H9 (cell line): ENCODE data around the gene TRMT2A. TPM values are rescaled to one million over a fixed set of nuclear protein-coding genes. Genes with fewer than 3 reads are reported as not detected.

ENCODE experiments used
- DNase-seq: peaks from one replicate; pipeline ENCODE4 v3.0.0-alpha.2; 2017
- H2AFZ ChIP-seq: one replicate; pipeline ENCODE4 v1.6.1; 2013; ENCODE audit warnings: mild to moderate bottlenecking, low read length, control low read depth, moderate library complexity
- H2AK5ac ChIP-seq: 2 replicates; pipeline ENCODE4 v1.6.1; 2013; ENCODE audit warnings: low read length, control low read depth, mixed read lengths; ENCODE audit not compliant: insufficient read length
- H2BK120ac ChIP-seq: one replicate; pipeline ENCODE4 v1.6.1; 2013; ENCODE audit warnings: low read depth, mild to moderate bottlenecking, low read length, control low read depth, inconsistent platforms; ENCODE audit not compliant: poor library complexity, severe bottlenecking
- H2BK12ac ChIP-seq: 2 replicates; pipeline ENCODE4 v1.6.1; 2013; ENCODE audit warnings: low read length, control low read depth, mixed read lengths, low read depth; ENCODE audit not compliant: insufficient read length
- H2BK15ac ChIP-seq: 2 replicates; pipeline ENCODE4 v1.6.1; 2013; ENCODE audit warnings: low read depth, low read length, control low read depth
- H2BK20ac ChIP-seq: one replicate; pipeline ENCODE4 v1.6.1; 2013; ENCODE audit warnings: low read depth, mild to moderate bottlenecking, low read length, control low read depth, inconsistent platforms; ENCODE audit not compliant: poor library complexity, severe bottlenecking
- H2BK5ac ChIP-seq: 2 replicates; pipeline ENCODE4 v1.6.1; 2013; ENCODE audit warnings: low read length, control low read depth, mixed read lengths; ENCODE audit not compliant: insufficient read length
- H3K14ac ChIP-seq: 2 replicates; pipeline ENCODE4 v1.6.1; 2013; ENCODE audit warnings: low read length, control low read depth; ENCODE audit not compliant: insufficient read depth
- H3K18ac ChIP-seq: 2 replicates; pipeline ENCODE4 v1.6.1; 2013; ENCODE audit warnings: low read depth, mild to moderate bottlenecking, mixed read lengths, low read length, control low read depth; ENCODE audit not compliant: insufficient read length
- H3K23ac ChIP-seq: 2 replicates; pipeline ENCODE4 v1.6.1; 2013; ENCODE audit warnings: low read length, control low read depth, mixed read lengths, low read depth; ENCODE audit not compliant: insufficient read length
- H3K23me2 ChIP-seq: 2 replicates; pipeline ENCODE4 v1.6.1; 2013; ENCODE audit warnings: low read depth, mild to moderate bottlenecking, mixed read lengths, low read length, control low read depth; ENCODE audit not compliant: insufficient read length, poor library complexity, severe bottlenecking
- H3K27ac ChIP-seq: 2 replicates; pipeline ENCODE4 v1.5.1; 2013; ENCODE audit warnings: low read length, control low read depth, mixed read lengths, low read depth; ENCODE audit not compliant: insufficient read length
- H3K27me3 ChIP-seq: 2 replicates; pipeline ENCODE4 v1.6.1; 2013; ENCODE audit warnings: low read length, control low read depth, inconsistent platforms; ENCODE audit not compliant: insufficient read depth
- H3K4ac ChIP-seq: 2 replicates; pipeline ENCODE4 v1.6.1; 2013; ENCODE audit warnings: low read depth, mild to moderate bottlenecking, control low read depth, inconsistent platforms, low read length, moderate library complexity
- H3K4me1 ChIP-seq: 2 replicates; pipeline ENCODE4 v1.6.1; 2013; ENCODE audit warnings: low read length, control low read depth, inconsistent platforms; ENCODE audit not compliant: insufficient read depth
- H3K4me2 ChIP-seq: 2 replicates; pipeline ENCODE4 v1.6.1; 2013; ENCODE audit warnings: low read length, control low read depth, mixed read lengths; ENCODE audit not compliant: insufficient read length, insufficient read depth
- H3K56ac ChIP-seq: 2 replicates; pipeline ENCODE4 v1.6.1; 2013; ENCODE audit warnings: low read depth, mild to moderate bottlenecking, mixed read lengths, low read length, control low read depth; ENCODE audit not compliant: insufficient read length
- H3K79me1 ChIP-seq: 2 replicates; pipeline ENCODE4 v1.6.1; 2013; ENCODE audit warnings: low read depth, mild to moderate bottlenecking, moderate library complexity, low read length, control low read depth, inconsistent platforms; ENCODE audit not compliant: insufficient read depth, poor library complexity, severe bottlenecking
- H3K79me2 ChIP-seq: 2 replicates; pipeline ENCODE4 v1.6.1; 2013; ENCODE audit warnings: low read length, control low read depth, inconsistent platforms; ENCODE audit not compliant: insufficient read depth
- H3K9ac ChIP-seq: 2 replicates; pipeline ENCODE4 v1.6.1; 2013; ENCODE audit warnings: low read length, control low read depth, mixed read lengths; ENCODE audit not compliant: insufficient read length; ENCODE audit errors: extremely low read depth
- H3K9me3 ChIP-seq: one replicate; pipeline ENCODE4 v1.6.1; 2013; ENCODE audit warnings: low read depth, low read length, inconsistent platforms; ENCODE audit not compliant: control insufficient read depth
- H3T11ph ChIP-seq: one replicate; pipeline ENCODE4 v1.6.1; 2013; ENCODE audit warnings: mild to moderate bottlenecking, low read length, control low read depth, inconsistent platforms
- H4K20me1 ChIP-seq: one replicate; pipeline ENCODE4 v1.6.1; 2013; ENCODE audit not compliant: control insufficient read depth, insufficient read length, insufficient read depth
- H4K5ac ChIP-seq: 2 replicates; pipeline ENCODE4 v1.6.1; 2013; ENCODE audit warnings: low read depth, mild to moderate bottlenecking, mixed read lengths, low read length, control low read depth; ENCODE audit not compliant: insufficient read length
- H4K8ac ChIP-seq: replicated peaks from 2 replicates; pipeline ENCODE4 v1.6.1; 2013; ENCODE audit warnings: low read length, control low read depth, mixed read lengths, low read depth; ENCODE audit not compliant: insufficient read length
- H4K91ac ChIP-seq: 2 replicates; pipeline ENCODE4 v1.6.1; 2013; ENCODE audit warnings: low read depth, mild to moderate bottlenecking, moderate library complexity, mixed read lengths, low read length, control low read depth; ENCODE audit not compliant: insufficient read length
- H3K27ac Mint-ChIP-seq, 3 experiments: 2 replicates in 2 of 3; 3 replicates in 1 of 3; pipeline ENCODE4 v1.8.0; 2020 to 2021; ENCODE audit warnings: mixed read lengths in 3 of 3, mild to moderate bottlenecking in 1 of 3, moderate library complexity in 1 of 3
- H3K27me3 Mint-ChIP-seq: 2 replicates; pipeline ENCODE4 v1.8.0; 2021; ENCODE audit warnings: low read depth, mild to moderate bottlenecking, moderate library complexity, mixed read lengths
- H3K36me3 Mint-ChIP-seq, 3 experiments: 2 replicates in 2 of 3; 3 replicates in 1 of 3; pipeline ENCODE4 v1.8.0; 2020 to 2021; ENCODE audit warnings: low read depth in 3 of 3, mixed read lengths in 3 of 3; ENCODE audit not compliant: insufficient read depth in 1 of 3
- H3K4me1 Mint-ChIP-seq, 2 experiments: 2 replicates each; pipeline ENCODE4 v1.8.0; 2020; ENCODE audit warnings: mixed read lengths in 2 of 2
- H3K4me3 Mint-ChIP-seq, 2 experiments: 2 replicates in 1 of 2; 3 replicates in 1 of 2; pipeline ENCODE4 v1.8.0; 2020 to 2021; ENCODE audit warnings: mild to moderate bottlenecking in 2 of 2, mixed read lengths in 2 of 2, moderate library complexity in 1 of 2
- H3K9me3 Mint-ChIP-seq, 2 experiments: 2 replicates in 1 of 2; 3 replicates in 1 of 2; pipeline ENCODE4 v1.8.0; 2020; ENCODE audit warnings: mild to moderate bottlenecking in 2 of 2, mixed read lengths in 2 of 2, moderate library complexity in 1 of 2
- CTCF ChIP-seq: fragments of 200-600 bp; sonication (generic); conservative IDR thresholded peaks from 3 replicates; pipeline ENCODE4 v1.8.0; 2021; ENCODE audit warnings: antibody characterized with exemption, mild to moderate bottlenecking
- WGBS: extraction: QIAGEN DNeasy Blood & Tissue Kit; methylation state at CpG from one replicate; pipeline ENCODE4 v1.1.7; 2013; ENCODE audit warnings: missing lambda C conversion rate, low lambda C conversion rate, mixed read lengths; ENCODE audit not compliant: insufficient read length; ENCODE audit errors: extremely low coverage; 5-methylcytosine and 5-hydroxymethylcytosine counted together
- total RNA-seq: library from RNA; stranded (reverse); gene quantifications from 2 replicates; pipeline ENCODE4 v1.2.1, GENCODE V29; 2021

Gene TRMT2A
- total RNA-seq, 1 experiment from 2014 or later: 58.2 TPM

GRCh38 chr22:20112623-20113511 is 4.2 kb downstream of the TRMT2A start:
- H2BK120ac ChIP-seq: no peak overlapping the region
- no peak overlapping the region for H4K5ac ChIP-seq
- no peak overlapping the region for H3K14ac ChIP-seq
- H3K27ac ChIP-seq: no peak overlapping the region
- WGBS: no CpG with 5 or more reads among the region's 26 CpGs
- H3K4me1 Mint-ChIP-seq: no peaks in the 10 kb centered on the region; a peak in 2 of 4 replicates
- no peaks in the 10 kb centered on the region; the same call in 1 of the 2 replicates for H3K27me3 Mint-ChIP-seq
- DNase-seq: no peak
- H3K79me2 ChIP-seq: peaks cover 2% of the 10 kb centered on the region; the same call in 1 of the 2 replicates
- no peak for TF ChIP-seq CTCF
- H2BK15ac ChIP-seq: no peak overlapping the region
- no peaks in the 10 kb centered on the region for H3K4me1 ChIP-seq
- H2AK5ac ChIP-seq: no peak overlapping the region
- H3K23ac ChIP-seq: no peak overlapping the region
- no peak overlapping the region for H3K4me2 ChIP-seq
- H3K23me2 ChIP-seq: peaks cover 3% of the 10 kb centered on the region
- H3K9ac ChIP-seq: no peak overlapping the region
- peaks cover 18 to 56% (median 44%) of the 10 kb centered on the region in 3 experiments; a peak in 6 of 7 replicates for H3K36me3 Mint-ChIP-seq
- no peaks in the 10 kb centered on the region for H3K27me3 ChIP-seq
- no peaks in the 10 kb centered on the region for H3K9me3 Mint-ChIP-seq
- no peak overlapping the region for H3K56ac ChIP-seq
- no peak overlapping the region for H2BK12ac ChIP-seq
- H3K79me1 ChIP-seq: peaks cover 3% of the 10 kb centered on the region
- no peak overlapping the region for H4K91ac ChIP-seq
- no peak overlapping the region for H3T11ph ChIP-seq
- no peak overlapping the region for H3K18ac ChIP-seq
- no peak overlapping the region for H2BK20ac ChIP-seq
- H4K20me1 ChIP-seq: no peaks in the 10 kb centered on the region
- H3K27ac Mint-ChIP-seq: no peak overlapping the region
- H3K4me3 Mint-ChIP-seq: no peak overlapping the region
- H4K8ac ChIP-seq: no peak overlapping the region
- no peak overlapping the region for H3K4ac ChIP-seq
- H3K9me3 ChIP-seq: no peaks in the 10 kb centered on the region
- no peak overlapping the region for H2AFZ ChIP-seq
- no peak overlapping the region for H2BK5ac ChIP-seq
